ENCODE measurements around the gene CWC25. TPM values are rescaled to one million over a fixed set of nuclear protein-coding genes. Genes with fewer than 3 reads are reported as not detected.
A peak's percentile ranks its signal among the peaks of the same experiment; 100 is the strongest.
"Not testable (repeated sequence)": the region's sequence is repeated elsewhere in the genome, so short reads cannot be mapped to it uniquely, and the experiment has no call there.

Gene CWC25
- total and polyA plus RNA-seq, 2 experiments from 2014 or later, result 9.4 to 14.6 TPM

DNA sequence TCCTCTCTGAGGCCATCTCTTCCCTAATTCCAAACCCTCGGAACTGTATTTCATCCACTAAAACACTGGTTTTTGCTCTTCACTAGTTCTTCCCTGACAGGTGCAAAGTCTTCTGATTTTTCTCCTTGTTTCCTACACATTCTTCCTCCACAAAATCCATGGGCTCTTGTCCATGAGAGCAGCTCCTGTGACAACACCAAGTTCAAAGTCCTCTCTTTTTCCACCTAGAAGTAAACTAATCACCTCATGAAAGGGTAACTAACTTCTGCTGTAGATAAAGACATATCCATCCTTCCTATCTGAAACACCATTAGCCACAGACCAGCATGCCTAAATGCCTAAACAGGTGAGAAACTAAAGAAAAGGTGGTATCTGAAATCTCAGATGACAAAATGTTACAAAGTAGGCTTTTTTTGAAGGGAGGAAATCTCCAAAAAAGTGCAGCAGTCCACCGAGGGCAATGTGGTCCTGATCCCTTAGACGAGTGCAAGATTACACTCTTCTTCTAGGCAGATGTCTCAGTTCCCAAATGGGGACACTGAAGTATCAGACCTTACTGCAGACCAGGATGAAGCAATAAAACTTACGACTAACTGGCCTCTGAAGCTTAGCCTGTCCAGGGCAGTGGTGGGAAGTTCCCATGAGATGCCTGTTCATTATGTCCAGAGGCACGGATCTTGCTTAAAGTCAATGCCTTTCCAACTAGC, 28.5 kb downstream of the CWC25 start:
- Histone ChIP-seq H3K27ac (no peak overlapping the region), H3K27me3 (no peaks in the 10 kb centered on the region), H3K4me1 (ENCODE audit: low read depth) (peaks cover 20% of the 10 kb centered on the region), H3K36me3 (peaks cover 6% of the 10 kb centered on the region), H3K4me3 (no peak overlapping the region), H3K9me3 (ENCODE audit: low read depth) (no peaks in the 10 kb centered on the region)
- TF ChIP-seq, protein P1, sequence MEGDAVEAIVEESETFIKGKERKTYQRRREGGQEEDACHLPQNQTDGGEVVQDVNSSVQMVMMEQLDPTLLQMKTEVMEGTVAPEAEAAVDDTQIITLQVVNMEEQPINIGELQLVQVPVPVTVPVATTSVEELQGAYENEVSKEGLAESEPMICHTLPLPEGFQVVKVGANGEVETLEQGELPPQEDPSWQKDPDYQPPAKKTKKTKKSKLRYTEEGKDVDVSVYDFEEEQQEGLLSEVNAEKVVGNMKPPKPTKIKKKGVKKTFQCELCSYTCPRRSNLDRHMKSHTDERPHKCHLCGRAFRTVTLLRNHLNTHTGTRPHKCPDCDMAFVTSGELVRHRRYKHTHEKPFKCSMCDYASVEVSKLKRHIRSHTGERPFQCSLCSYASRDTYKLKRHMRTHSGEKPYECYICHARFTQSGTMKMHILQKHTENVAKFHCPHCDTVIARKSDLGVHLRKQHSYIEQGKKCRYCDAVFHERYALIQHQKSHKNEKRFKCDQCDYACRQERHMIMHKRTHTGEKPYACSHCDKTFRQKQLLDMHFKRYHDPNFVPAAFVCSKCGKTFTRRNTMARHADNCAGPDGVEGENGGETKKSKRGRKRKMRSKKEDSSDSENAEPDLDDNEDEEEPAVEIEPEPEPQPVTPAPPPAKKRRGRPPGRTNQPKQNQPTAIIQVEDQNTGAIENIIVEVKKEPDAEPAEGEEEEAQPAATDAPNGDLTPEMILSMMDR (IDR thresholded peaks at IDR 0.05; ENCODE audit: low read depth, low read length), result no peak
- no peak for DNase-seq (ENCODE audit: low read depth in 1 of 2, low spot score in 1 of 2)

DNA sequence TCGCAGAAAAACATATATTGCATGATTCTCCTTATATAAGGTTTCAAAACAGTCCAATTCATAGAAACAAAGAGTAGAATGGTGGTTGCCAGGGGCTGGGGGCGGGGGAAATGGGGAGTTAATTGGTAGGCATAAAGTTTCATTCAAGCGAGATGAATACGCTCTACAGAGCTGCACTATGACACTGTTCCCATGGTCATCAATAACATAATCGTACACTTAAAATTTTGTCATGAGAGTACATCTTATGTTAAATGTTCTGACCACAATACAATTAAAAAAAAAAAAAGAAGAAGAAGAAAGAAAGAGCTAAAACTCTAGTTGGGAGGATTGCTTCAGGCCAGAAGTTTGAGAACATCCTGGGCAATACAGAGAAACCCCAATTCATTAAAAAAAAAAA, 30.9 kb downstream of the CWC25 start:
- no peak for DNase-seq (ENCODE audit: low read depth in 1 of 2, low spot score in 1 of 2)
- Histone ChIP-seq H3K9me3 (ENCODE audit: low read depth) (no peaks in the 10 kb centered on the region), H3K36me3 (no peaks in the 10 kb centered on the region), H3K4me3 (no peak overlapping the region), H3K27ac (no peak overlapping the region), H3K27me3 (no peaks in the 10 kb centered on the region), H3K4me1 (ENCODE audit: low read depth) (peaks cover 25% of the 10 kb centered on the region)
- TF ChIP-seq, protein P1 (IDR thresholded peaks at IDR 0.05; ENCODE audit: low read depth, low read length), result no peak

DNA sequence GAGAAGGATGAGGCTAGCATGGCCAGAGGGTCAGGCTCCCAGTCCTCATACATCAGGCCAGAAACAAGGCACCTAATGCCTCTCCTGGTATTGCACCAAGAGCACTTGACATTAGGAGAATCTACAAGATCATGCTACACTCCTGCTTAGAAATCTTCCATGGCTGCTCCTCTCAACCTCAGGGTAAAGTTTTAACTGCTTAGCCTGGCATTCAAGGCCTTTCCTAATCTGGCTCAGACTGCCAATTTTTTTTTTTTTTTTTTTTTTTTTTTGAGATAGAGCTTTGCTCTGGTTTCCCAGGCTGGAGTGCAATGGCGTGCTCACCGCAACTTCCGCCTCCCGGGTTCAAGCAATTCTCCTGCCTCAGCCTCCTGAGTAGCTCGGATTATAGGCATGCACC, 34.0 kb downstream of the CWC25 start:
- H3K9me3 ChIP-seq (ENCODE audit: low read depth), result no peaks in the 10 kb centered on the region
- H3K36me3 ChIP-seq, result peaks cover 4% of the 10 kb centered on the region
- no peak for DNase-seq (ENCODE audit: low read depth in 1 of 2, low spot score in 1 of 2)
- no peaks in the 10 kb centered on the region for H3K27me3 ChIP-seq
- peaks cover 16% of the 10 kb centered on the region for H3K4me1 ChIP-seq (ENCODE audit: low read depth)
- TF ChIP-seq, protein P1 (IDR thresholded peaks at IDR 0.05; ENCODE audit: low read depth, low read length), result no peak
- no peak overlapping the region for H3K4me3 ChIP-seq
- peak overlapping the region; percentile 71 for H3K27ac ChIP-seq

DNA sequence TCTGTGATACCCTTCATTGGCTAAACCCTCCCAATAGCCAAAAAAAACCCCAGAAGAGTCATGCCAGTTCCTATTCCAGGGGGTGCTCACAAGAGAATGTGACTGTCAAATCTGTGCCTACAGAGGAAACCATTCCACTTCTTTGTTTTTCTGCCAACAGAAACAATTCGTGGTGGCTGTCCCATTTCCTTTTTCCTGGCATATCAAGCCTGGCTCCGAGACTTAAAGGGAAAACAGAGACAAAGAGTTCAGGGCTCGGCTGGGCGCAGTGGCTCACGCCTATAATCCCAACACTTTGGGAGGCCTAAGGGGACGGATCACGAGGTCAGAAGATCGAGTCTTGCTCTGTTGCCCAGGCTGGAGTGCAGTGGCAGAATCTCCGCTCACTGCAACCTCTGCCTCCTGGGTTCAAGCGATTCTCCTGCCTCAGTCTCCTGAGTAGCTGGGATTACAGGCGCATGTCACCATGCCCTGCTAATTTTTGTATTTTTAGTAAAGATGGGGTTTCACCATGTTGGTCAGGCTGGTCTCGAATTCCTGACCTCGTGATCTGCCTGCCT, 34.9 kb downstream of the CWC25 start:
- H3K9me3 ChIP-seq (ENCODE audit: low read depth); DNase-seq (ENCODE audit: low read depth in 1 of 2, low spot score in 1 of 2); H3K36me3 ChIP-seq; H3K27me3 ChIP-seq; H3K4me3 ChIP-seq: not testable (repeated sequence)
- Histone ChIP-seq H3K27ac (peak overlapping the region; percentile 71), H3K4me1 (ENCODE audit: low read depth) (peaks cover 16% of the 10 kb centered on the region)

DNA sequence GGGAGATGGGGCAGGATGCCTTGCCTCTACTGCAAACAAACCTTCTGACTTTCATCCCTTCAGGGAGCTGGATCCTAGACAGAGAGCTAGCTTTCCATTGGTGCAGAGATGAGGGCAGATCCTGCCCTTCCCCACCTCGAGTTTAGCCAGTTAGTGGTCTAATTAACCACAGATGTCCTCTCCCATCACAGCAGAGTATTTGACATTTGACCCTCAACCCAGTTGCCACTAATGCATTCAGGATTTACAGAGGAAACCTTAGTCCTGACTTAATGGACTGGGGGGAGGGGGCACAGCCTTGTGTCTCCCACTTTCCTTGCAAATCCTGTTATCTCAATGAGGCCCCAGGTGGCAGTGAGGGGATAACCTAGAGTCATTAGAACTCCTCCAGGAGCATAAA, 35.9 kb downstream of the CWC25 start:
- no peaks in the 10 kb centered on the region for H3K9me3 ChIP-seq (ENCODE audit: low read depth)
- TF ChIP-seq, protein P1 (IDR thresholded peaks at IDR 0.05; ENCODE audit: low read depth, low read length), result no peak
- peak overlapping the region; percentile 71 for H3K27ac ChIP-seq
- H3K27me3 ChIP-seq, result no peaks in the 10 kb centered on the region
- peaks cover 13% of the 10 kb centered on the region for H3K36me3 ChIP-seq
- no peak overlapping the region for H3K4me3 ChIP-seq
- no peak for DNase-seq (ENCODE audit: low read depth in 1 of 2, low spot score in 1 of 2)
- peaks cover 16% of the 10 kb centered on the region for H3K4me1 ChIP-seq (ENCODE audit: low read depth)

DNA sequence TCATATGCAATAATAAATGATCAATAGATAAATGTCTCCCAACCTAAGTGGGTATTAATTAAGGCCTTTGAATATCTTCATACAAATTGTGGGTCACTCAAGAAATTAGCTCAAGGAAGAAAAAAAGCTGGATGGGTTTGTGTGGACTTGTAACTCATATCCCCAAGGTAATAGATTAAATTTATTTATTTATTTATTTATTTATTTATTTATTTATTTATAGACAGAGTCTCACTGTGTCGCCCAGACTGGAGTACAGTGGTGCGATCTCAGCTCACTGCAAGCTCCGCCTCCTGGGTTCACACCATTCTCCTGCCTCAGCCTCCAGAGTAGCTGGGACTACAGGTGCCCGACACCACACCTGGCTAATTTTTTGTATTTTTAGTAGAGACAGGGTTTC, 37.1 kb downstream of the CWC25 start:
- Histone ChIP-seq H3K4me1 (ENCODE audit: low read depth) (peaks cover 16% of the 10 kb centered on the region), H3K36me3 (peaks cover 17% of the 10 kb centered on the region)
- not testable (repeated sequence) for H3K27me3 ChIP-seq; H3K27ac ChIP-seq; H3K9me3 ChIP-seq (ENCODE audit: low read depth); H3K4me3 ChIP-seq; DNase-seq (ENCODE audit: low read depth in 1 of 2, low spot score in 1 of 2)
